ENCODE data around the gene CELA2A.
"Not testable (repeated sequence)": the region's sequence is repeated elsewhere in the genome, so short reads cannot be mapped to it uniquely, and the experiment has no call there.

CELA2A gene

DNA sequence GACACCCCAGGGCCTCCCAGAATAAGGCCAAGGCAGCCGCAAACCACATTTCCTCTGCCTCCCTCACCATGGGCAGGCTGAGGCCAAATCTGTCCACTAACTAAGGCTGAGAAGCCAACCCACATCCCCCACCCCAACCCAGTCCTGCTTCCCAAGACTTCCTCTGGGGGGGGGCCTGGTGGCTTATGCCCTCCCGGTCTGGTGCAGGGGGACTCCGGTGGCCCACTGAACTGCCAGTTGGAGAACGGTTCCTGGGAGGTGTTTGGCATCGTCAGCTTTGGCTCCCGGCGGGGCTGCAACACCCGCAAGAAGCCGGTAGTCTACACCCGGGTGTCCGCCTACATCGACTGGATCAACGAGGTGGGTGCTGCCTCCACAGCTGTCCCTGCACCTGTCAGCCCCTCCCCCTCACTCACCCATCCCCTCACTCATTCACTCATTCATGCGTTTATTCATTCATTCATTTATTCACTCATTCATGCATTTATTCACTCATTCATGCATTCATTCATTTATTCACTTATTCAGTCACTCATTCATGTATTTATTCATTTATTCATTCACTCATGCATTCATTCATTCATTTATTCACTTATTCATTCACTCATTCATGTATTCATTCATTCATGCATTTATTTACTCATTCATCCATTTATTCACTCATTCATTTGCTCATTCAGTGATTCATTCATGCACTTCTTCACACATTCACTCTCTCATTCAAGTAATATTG lies 11.0 kb upstream of the CELA2A start:
- DNase-seq: no peak

DNA sequence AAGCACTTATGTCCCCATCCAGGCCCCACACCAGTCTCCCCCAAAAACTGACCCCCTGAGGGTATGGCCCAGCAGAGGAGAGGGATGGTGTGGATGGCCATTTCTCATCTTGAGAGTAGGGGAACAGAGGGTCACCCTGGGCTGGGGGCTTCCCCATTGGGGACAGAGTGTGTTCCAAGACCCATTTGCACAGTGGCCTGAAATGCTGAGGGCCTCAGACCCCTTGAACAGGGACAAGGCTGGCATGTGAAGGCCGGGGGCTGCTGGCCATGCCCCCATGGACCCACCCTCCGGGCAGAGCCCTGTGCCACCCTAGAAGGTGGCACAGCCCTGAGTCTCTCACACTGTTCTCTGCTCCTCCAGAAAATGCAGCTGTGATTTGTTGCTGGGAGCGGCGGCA lies 10.3 kb upstream of the CELA2A start:
- DNase-seq: no peak

DNA sequence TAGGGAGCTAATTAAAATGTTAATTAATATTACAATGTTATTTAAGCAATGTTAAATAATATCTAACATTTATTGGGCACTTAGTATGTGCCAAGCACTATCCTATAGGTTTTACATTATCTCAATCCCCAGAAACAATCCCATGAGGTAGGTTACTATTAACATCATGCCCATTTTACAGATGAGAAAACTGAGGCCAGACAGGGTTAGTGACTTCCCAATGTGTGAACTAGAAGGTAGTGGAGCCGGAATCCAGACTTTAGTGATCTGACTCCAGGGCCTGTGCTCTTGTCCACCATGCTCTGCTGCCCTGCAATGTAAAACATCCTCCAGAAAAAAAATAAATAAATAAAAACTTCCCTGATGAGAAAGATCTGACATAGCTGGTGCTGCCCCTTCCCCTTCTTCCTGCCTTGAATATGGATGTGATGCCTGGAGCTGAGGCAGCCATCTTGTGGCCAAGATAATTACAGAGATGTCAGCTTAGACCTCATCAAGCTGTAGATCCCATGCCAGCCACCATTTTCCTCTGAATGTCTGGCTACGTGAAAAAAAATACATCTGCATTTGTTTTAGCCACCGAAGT lies 7.6 kb upstream of the CELA2A start:
- DNase-seq: no peak

DNA sequence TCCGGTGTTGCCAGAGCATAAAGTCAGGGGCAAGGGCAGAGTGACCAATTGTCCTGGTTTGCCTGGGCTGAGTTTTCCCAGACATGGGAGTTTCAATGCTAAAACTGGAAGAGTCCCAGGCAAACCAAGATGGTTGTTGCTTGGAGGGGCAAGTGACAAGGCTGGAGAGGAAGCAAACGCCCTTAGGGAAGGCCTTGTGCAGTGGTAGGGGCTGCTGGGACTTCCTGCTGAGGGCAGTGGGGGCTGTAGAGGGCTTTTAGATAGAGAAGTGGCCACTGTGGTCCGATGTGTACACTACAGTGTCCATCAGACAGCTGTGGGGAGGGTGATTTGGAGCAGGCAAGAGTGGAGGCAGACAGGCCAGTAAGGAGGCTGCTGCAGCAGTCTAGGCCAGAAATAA lies 7.0 kb upstream of the CELA2A start:
- DNase-seq: no peak

DNA sequence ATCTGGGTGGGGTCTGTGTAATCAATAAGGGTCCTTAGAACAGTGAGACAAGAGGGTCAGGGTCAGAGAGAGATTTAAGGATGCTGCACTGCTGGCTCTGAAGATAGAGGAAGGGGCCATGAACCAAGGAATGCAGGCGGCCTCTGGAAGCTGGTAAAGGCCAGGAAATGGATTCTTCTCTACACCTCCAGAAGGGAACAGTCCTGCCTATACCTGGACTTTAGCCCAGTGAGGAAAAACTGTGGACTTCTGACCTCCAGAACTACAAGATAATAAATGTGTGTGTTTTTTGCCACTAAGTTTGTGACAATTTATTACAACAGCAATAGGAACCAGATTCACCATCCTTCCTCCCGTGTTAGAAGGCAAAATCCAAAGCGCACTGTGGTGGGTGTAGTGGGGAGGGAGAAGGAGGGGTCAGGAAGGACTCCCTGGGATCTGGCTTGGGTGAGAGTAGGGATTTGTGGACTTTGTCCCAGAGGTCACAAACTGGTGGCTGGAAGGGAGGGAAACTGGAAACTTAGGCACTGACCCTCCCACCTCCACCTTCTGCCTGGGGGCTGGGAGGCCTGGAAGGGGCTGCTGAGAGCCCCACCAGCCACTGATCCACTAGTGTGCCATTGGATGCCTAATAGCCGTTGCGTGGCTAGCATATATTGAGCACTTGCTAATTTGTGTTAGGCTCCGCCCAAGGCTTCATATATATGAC lies 5.4 kb upstream of the CELA2A start:
- no peak for DNase-seq

DNA sequence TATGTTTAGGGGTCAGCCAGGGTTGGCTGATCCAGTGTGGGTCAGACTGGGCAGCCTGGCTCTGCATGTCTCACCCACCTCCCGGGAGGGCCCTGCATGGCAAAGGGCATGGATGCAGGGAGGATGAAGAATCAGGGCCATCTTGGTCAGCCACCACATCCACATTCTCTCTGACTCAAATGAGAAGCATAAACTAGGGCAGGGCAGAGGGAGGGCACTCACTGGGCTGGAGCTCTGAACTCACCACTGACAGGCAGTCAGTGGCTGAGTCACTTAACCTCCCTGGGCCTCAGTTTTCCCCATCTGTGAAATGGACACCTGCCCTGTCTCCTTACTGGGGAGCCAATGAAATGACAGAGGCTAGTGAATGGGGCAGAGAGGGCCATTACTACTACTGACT lies 4.3 kb upstream of the CELA2A start:
- DNase-seq: no peak

DNA sequence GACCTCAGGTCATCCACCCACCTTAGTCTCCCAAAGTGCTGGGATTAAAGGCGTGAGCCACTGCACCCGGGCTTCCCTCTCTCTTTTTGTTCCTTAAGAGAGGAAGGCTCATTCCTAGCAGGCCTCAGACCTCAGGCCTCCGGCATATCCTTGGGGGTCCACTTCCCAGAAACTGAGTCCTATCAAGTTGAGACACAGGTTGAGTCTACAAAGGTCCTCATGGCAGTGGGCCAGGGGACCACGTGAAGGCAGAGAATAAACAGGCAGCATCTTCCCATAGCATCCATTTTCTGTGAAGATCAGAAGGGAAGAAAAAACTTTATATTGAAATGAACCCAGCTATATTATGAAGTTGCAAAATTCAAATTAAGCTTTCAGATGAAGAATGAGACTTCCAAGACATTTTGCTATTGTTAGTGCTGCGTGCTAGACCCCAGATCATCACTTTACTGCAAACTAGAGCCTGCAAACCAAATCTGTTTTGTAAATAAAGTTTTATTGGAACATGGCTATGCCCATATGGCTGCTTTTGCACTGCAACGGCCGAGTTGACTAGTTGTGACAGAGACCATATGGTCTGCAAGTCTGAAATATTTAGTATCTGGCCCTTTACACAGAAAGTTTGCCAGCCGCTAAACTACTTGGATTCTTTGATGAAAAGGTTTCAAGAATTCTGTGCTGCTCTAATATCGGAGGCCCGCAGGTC lies 3.5 kb upstream of the CELA2A start:
- DNase-seq: no peak

DNA sequence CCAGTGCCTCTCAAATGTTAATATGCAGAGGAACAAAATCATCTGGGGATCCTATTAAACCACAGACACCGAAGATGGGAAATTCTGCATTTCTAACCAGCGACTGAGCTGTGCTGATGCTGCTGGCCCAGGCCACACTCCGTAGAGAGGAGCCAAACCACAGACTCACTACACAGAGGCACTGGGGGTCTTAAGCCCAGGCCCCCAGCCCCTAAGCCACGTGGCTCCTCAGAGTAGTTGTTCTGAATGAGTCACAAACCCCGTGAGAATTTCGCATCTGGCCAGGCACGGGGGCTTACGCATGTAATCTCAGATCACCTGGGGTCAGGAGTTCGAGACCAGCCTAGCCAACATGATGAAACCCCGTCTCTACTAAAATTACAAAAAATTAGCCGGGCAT lies 2.8 kb upstream of the CELA2A start:
- DNase-seq: no peak

DNA sequence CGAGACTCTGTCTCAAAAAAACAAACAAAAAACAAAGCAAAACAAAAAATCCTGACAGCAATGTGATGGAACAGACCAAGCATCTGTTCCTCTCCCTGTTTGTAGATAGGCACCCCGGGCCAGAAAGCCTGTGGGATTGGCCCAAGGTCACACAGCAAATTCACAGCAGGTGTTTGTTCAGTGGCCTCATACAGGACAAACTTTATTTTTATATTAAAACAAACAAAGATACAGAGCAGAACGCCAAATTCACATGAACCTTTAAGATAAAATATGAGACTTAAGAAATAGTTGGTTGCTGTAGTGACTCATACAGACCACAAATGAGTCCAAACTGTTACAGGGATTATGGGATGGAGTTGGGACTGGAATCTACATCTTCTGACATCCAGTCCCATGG lies 2.3 kb upstream of the CELA2A start:
- no peak for DNase-seq

DNA sequence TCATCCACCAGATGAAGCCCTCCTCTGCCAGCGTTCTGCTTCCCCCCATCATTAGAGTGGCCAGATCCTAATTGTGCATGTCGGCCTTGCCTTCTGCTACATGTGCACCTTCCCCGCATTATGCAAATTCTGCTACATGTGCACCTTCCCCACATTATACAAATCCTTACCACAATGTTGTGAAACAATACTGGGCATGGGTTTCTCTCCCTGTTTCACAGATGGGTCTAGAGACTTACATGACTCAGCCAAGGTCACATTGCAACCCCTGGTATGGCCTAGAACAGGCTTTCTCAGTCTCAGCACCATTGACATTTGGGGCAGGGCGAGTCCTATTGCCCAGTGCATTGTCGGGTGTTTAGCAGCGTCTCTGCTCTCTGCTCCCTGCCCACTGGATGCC lies 1.0 kb upstream of the CELA2A start:
- DNase-seq: no peak

DNA sequence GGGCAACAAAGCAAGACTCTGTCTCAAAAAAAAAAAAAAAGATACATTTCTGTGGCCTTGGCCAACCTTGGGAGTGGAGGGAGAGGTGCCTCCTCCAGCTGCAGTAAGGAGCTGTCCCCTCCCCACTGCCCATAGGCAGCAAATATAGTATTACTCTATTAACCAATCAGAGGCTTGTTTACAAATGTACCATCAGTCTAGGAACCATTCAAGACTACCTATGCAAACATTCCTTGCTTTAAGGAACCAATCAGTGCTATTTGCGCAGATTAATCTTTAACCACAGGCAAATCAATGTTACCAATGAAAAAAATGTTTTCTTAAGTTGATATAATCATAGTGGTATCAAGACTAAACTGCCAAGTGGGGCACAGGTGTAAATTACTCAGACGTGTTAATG lies 1.1 kb downstream of the CELA2A start:
- DNase-seq: no peak

DNA sequence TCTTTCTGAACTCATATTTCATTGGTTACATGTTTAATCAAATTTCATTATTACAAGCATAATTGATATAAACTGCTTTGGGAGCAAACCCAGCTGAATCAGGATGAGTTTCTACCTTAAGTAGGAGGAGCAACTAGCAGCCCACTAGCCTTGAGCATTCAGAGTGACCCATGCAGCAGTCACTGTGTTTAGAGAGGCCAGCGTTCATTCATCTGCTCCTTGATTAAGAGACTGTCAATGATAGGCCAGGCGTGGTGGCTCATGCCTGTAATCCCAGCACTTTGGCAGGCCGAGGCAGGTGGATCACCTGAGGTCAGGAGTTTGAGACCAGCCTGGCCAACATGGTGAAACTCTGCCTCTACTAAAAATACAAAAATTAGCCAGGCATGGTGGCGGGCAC lies 1.9 kb downstream of the CELA2A start:
- DNase-seq: not testable (repeated sequence)

DNA sequence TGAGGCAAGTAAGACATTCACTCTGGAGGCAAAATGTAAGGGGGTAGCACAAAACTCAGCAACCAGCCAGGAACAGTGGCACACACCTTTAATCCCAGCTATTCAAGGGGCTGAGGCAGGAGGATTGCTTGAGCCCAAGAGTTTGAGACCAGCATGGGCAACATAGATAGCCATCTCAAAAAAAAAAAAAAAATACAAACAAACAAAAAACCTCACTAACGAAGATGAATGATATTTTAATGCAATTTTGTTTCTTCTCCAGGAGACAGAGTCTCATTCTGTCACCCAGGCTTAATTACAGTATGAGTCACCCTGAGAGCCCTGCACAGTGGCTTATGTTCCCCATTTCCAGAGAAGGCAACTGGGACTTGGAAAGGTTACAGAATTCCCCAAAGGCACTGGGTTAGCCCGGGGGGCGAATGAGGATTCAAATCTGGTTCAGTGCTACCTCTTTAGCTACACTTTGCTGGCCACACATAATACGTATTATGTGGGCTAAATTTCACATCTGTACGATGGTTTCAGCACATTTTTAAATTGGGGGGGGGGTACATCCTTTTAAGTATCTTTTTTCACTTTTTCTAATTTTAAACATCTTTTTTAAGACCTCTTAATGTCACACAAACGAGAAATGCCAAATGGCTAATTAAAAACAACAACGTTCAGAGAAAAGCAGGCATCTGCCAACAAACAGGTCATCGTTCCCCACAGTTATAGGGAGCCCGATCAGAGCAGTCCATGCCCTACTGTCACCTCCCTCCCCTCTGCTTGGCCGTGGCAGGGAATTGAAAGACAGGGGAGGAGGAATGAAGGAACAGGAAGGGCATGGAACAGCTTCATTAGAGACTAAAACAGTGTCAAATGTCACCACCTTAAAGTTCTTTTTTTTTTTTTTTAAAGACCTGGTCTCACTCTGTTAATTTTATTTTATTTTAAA lies 3.5 kb downstream of the CELA2A start:
- DNase-seq: no peak

DNA sequence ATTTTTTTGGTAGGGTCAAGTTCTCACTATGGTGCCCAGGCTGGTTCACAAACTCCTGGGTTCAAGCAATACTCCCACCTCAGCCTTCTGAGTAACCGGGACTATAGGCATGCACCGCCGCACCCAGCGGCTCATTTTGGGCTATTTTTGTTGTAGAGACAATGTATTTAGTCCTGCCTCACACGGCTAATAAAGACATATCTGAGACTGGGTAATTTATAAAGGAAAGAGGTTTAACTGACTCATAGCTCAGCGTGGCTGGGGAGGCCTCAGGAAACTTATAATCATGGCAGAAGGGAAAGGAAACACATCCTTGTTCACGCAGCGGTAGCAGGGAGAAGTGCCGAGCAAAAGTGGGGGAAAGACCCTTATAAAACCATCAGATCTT lies 4.2 kb downstream of the CELA2A start:
- no peak for DNase-seq

DNA sequence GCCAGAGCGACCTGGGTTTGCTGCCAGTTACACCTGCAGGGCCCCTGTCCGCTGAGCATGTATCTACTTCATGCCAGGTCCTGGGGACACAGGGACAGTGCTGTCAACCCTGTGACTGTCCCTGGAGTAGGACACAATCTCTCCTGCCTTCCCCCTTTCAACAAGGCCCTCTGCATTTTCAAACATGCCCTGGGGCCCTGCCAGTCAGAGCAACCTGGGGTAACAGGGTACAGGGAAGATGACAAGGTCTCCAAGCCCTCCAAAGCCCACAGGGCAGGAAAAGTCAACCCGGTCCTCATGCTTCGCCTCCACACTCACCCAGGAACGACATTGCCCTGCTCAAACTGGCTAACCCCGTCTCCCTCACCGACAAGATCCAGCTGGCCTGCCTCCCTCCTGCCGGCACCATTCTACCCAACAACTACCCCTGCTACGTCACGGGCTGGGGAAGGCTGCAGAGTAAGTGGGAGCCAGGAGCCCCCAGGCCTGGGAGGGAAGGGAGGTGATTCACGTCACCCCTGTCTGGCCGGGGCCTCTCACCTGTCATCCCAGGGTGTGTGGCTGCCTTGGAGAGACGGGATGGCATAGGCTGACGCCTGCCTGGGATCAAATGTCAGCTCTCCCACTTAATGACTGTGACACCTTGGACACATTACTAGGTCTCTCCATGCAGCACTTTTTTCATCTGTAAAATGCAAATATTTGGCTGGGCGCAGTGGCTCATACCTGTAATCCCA lies 6.7 kb downstream of the CELA2A start:
- not testable (repeated sequence) for DNase-seq

DNA sequence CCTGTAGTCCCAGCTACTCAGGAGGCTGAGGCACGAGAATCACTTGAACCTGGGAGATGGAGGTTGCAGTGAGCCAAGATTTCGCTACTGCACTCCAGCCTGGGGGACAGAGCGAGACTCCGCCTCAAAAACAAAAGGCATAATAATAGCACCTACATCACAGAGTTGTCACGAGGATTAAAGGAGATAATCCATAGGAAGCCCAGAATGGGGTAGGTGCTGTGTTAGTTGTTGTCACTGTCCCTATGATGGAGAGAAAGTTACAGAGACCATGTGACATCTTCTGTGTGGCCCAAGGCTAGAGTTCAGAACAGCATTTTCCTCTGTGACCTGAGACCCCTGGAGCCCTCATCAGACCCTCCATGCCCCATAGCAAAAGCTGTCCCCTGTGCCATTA lies 7.4 kb downstream of the CELA2A start:
- not testable (repeated sequence) for DNase-seq

DNA sequence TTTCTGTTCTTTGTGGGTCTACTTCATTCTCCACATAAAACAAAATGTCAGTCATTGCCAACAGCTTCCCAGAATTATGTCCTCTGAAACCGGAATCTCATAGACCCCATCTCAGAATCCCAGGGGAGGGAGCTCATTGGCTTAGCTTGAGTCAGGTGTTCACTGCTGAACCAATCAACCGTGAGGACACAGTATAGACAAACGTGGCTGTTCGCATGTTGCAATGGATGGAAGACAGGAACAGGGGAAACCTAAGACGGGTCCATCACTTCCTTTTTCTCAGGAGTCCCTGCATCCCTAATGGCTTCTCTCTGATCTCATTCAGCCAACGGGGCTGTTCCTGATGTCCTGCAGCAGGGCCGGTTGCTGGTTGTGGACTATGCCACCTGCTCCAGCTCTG lies 9.1 kb downstream of the CELA2A start:
- no peak for DNase-seq

DNA sequence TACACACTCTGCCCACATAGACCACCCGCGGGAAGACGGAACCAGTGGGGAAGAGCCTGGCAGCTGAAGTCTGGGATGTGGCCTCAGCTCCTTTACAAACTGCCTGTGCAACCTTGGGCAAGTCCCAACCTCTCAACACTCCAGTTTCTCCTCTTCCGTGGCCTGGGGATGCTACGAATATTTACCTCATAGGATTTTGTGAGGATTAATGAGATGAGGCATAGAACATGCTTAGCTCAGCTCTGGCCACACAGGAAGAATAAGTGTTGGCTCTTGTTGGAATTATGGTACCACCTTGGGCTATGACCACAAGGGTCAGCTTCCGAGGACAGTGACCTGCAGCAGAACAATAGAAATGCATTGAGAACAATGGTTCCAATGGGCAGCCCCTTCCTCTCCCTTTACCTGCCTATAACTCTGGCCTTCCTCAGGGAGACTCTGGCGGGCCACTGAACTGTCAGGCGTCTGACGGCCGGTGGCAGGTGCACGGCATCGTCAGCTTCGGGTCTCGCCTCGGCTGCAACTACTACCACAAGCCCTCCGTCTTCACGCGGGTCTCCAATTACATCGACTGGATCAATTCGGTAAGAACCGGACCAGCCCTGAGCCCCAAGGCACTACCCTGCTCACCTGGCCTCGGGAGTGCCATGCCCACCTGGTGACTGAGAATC lies 10.6 kb downstream of the CELA2A start:
- DNase-seq: not testable (repeated sequence)

DNA sequence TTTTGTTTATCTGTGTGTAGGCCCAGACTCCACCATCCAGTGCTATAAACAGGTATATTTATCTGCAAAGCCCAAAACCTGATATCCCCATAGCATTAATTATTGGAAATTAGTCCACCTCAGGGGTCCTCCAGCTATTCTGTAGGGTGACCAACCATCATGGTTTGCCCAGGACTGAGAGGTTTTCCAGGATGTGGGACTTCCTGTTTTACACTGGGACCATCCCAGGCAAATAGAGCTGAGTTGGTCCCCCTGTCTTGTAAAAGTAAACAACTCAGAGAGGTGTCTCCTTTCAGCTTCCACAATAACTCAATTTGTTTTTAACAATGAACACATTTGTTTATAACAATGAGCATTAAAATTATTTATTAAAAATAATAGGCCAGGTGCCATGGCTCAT lies 11.6 kb downstream of the CELA2A start:
- DNase-seq: no peak

DNA sequence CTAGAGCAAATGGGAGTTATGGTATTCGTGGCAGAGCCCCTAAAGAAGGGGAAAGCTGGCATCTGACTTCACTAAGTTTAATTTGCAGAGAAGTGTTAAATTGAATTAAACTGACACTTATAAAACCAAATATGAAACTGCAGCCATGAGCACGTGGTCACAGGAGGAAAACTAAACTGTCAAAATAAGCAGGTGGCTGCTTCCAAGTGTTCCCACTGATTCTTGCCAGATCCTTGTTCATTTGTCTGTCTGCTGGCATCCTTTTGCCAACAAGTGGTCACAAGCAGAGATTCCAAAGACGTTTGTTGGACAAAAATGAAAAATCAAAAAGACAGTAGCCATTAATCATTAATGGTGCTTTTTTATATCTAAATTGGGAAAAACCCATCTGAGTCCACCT lies 12.8 kb downstream of the CELA2A start:
- DNase-seq: no peak

DNA sequence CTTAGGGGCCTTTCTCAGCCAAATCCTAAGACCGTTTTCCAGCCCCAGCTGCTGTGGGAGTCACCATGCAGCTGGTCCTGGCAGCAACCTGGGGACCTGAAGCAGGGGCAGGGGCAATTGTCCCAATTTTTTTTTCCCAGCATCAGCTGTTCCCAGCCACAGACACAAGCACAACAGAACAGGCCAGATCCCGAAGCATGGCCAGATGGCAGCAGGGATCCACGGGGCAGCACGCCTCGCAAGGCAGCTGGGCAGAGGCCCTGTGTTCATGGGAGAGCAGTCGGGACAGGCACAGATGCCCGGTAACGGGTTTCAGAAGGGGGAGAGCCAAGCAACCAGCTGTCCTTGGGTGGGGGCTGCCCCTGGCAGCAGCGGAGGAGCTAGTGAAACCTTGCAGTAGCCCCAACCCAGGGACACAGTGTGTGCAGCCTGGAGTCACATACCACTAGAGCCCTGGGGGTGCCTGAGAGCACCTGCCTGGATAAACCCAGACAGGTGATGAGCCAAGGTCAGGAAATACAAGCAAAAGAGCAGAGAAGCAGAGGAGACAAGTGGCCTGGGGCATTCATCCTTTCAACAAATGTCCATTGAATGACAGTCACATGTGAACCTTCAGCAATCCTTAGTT lies 13.4 kb downstream of the CELA2A start:
- not testable (repeated sequence) for DNase-seq
